ENCODE measurements around the gene TM4SF18. TPM values are rescaled to one million over a fixed set of nuclear protein-coding genes. Genes with fewer than 3 reads are reported as not detected.

The TM4SF18 gene
- total RNA-seq, 1 experiment from 2014 or later: 10.4 TPM

DNA sequence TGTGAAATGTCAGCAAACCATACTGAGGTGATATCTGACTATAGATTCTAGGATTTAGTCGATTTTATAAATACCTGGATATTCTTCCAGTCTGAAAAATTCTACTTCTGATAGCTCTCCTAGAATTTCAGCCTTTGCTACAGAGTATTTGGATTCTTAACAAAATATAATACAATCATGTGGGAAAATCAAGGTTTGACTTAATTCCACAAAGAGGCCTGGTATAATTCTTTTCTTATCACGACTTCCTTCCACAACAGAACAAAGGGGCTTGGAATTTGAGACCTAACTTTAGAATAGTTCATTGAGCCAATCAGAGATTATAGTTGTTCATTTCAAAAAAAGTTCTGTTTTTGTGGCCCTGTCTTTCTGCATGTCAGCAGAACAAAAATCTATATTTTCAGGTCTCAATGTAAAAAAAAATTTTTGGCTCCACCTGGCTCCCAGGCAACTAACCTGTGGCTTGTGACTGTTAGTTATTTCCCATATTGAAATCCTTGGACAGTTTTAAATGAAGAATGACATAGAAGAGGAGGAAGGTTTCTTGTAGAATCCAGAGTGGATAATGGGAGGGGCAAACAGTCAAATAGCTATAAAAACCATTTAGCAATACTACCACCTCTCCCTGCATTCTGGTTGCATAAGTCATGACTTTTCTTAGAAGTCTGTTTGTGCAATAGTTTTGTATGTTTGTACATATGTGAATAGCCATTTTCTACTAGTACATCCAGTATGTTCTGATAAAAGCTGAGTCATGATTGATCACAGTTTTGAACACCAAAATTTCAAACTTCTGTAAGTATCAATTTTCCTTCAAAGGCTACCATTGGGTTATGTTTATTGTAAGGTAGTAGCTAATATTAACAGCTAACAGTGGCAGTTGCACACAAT, 40.0 kb upstream of the TM4SF18 start:
- Histone ChIP-seq H3K36me3 (peaks cover 66% of the 10 kb centered on the region), H3K9me3 (replicated peaks) (no peaks in the 10 kb centered on the region), H3K27me3 (replicated peaks) (no peaks in the 10 kb centered on the region), H3K4me3 (no peak overlapping the region), H3K27ac (peak overlapping the region; percentile 22), H3K4me1 (replicated peaks) (peaks cover 70% of the 10 kb centered on the region)
- no peak for DNase-seq (ENCODE audit: low read depth in 1 of 2, low spot score in 2 of 2)

DNA sequence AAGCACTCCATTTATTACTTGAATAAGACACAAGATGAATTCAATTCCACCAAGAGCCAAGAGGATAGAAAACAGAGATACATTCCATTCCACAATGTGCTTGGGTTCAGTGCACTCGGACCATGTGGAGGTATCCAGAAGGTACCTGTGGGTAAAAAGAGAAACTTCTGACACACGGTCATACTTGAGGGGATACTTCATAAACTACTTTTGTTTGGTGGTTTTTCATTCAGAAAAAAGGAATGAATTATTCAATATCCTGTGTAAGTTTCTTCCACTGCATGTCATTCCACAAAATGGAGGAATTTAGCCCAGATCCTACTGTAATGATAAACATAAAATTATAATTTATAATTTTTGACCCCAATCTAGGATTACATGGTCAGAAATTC, 38.3 kb upstream of the TM4SF18 start:
- H3K36me3 ChIP-seq: peaks cover 67% of the 10 kb centered on the region
- no peak overlapping the region for H3K27ac ChIP-seq
- peaks cover 72% of the 10 kb centered on the region for H3K4me1 ChIP-seq (replicated peaks)
- no peak overlapping the region for H3K4me3 ChIP-seq
- H3K27me3 ChIP-seq (replicated peaks): no peaks in the 10 kb centered on the region
- DNase-seq (ENCODE audit: low read depth in 1 of 2, low spot score in 2 of 2): no peak
- no peaks in the 10 kb centered on the region for H3K9me3 ChIP-seq (replicated peaks)

DNA sequence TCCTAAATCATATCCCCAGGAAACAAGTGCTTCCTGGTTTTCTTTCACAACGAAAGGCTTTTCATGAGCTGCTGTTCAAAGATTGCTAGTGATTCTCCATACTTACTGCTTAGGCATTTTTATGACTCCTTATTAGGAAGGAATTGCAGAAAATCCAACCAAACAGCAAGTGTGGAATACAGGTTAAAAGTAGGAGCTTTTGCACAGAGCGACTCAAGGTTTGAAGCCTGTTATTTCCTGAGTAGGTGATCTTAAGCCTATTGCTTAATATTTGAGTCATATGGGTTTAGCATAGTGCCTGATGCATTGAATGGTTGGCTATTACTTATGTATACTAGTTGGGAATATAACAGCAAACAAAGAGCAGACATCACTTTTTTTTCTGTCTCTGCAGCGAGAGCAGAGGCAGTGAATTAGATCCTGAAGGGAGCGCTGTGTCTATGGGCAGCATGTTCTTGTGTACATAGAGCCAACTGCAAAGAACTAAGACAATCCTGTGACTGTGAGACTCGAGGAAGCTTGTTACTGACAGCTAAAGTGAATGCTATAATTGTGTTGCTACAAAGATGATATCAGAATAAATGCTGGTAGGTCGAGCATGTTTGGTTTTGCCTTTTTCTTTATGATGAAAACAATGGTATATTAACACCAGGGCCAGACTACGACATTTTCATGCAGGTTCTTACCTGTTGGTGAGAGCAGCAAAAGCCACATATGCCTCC, 37.7 kb upstream of the TM4SF18 start:
- Histone ChIP-seq H3K9me3 (replicated peaks) (no peaks in the 10 kb centered on the region), H3K4me1 (replicated peaks) (peaks cover 75% of the 10 kb centered on the region), H3K27ac (no peak overlapping the region), H3K27me3 (replicated peaks) (no peaks in the 10 kb centered on the region), H3K36me3 (peaks cover 67% of the 10 kb centered on the region), H3K4me3 (no peak overlapping the region)
- DNase-seq (ENCODE audit: low read depth in 1 of 2, low spot score in 2 of 2): no peak

DNA sequence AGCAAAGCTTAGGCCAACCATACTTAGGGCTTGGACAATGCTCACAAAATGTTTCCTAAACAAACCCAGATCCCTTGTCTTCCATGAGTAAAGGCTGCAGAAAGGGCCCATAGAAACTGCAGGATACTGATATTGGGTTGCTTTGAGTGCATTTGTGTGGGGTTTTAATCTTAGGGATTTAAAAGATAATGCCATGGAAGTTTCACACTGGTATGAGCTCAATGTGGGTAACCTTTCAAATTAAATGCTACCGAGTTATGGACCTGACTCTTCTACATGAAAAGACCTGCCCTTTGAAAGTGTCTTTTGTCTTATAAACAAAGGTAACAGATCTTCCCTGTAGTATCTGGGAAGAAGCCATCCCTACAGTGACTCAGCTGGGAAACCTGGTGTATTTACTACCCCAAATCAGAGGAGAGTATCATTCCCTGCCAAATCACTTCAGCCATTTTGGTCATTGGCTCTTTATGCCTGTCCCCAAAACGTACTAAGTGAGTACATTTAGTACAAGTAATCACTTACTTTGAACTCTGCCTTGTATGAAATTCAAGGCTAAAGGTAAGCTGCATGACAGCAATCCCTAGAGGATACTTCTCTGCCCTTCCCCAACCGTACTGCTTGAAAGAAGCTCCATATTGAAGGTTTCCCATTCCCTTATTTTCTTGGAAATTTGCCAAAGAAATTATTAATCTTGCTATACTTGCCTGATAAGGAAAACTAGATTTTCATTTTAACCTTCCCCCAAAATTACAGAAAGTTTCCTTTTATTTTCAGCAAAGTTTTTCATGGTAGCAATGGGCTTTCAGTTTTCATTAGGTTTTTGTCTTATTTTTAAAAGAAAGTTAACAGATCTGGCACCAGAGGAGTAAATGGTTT, 36.8 kb upstream of the TM4SF18 start:
- Histone ChIP-seq H3K4me1 (replicated peaks) (peaks cover 68% of the 10 kb centered on the region), H3K36me3 (peaks cover 62% of the 10 kb centered on the region), H3K9me3 (replicated peaks) (no peaks in the 10 kb centered on the region), H3K27ac (no peak overlapping the region), H3K4me3 (no peak overlapping the region), H3K27me3 (replicated peaks) (no peaks in the 10 kb centered on the region)
- DNase-seq (ENCODE audit: low read depth in 1 of 2, low spot score in 2 of 2): peak in 1 of 2 experiments; percentile 4

DNA sequence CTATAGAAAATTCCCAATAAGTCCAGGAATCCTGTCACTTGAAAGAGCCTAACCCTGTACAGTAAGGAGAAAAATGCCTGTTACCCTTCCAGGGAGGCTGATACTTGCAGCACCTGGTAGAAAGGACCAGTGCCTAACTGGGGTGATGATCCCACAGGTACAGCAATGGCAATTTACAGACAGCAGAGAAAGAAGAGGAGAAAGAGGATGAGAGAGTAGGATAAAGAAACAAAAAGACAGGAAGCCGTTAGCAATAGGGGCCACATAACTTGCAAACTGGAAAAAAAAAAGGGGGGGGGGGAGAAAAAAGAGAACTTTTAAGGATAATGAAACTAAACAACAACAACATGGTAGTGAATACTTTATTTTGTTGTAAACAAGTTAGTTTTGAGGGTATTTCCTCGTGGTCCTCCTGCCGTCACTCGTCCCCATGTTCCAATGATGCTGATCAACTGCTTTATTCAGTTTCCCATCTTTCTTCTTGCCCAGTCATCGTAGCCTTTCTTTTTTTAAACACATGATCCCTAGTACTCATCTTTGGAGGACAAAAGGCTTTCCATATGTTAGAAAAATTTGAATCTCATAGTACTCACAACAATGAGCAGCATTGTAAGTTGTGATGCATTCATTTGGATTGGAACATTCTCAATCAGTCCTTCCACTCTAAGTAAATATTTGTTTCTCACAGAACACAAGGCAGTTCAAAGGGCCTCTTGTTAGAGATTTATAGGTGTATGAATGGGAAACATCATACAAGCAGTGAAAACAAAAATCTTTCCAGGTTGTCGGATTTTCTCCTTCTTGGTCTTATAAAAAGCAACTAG, 35.5 kb upstream of the TM4SF18 start:
- Histone ChIP-seq H3K9me3 (replicated peaks) (no peaks in the 10 kb centered on the region), H3K36me3 (peaks cover 48% of the 10 kb centered on the region), H3K27ac (no peak overlapping the region), H3K27me3 (replicated peaks) (no peaks in the 10 kb centered on the region), H3K4me3 (no peak overlapping the region), H3K4me1 (replicated peaks) (peaks cover 57% of the 10 kb centered on the region)
- DNase-seq (ENCODE audit: low read depth in 1 of 2, low spot score in 2 of 2): peak in 1 of 2 experiments; percentile 10

DNA sequence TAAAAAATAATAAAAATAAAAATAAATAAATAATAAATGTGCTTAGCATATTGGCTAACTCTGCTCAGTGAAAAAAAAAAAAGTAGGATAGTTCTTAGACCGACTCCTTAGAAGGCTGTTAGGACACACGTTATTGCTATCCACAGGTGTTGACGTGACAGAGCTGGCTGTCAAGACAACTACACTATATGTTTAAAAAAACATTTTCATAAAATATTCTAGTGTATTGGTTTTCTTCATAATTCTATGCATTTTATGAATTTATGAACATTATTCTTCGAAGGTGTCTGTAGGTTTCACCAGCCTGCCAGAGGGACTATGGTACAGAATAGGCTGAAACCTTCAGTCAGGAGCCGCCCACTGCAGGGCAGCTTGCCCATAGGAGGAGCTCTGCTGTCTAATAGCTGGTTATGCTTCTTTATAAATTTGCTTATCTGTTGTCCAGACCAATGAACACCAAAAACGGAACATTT, 34.8 kb upstream of the TM4SF18 start:
- Histone ChIP-seq H3K4me3 (no peak overlapping the region), H3K27ac (no peak overlapping the region), H3K9me3 (replicated peaks) (no peaks in the 10 kb centered on the region), H3K36me3 (peaks cover 42% of the 10 kb centered on the region), H3K4me1 (replicated peaks) (peaks cover 51% of the 10 kb centered on the region), H3K27me3 (replicated peaks) (no peaks in the 10 kb centered on the region)
- no peak for DNase-seq (ENCODE audit: low read depth in 1 of 2, low spot score in 2 of 2)

DNA sequence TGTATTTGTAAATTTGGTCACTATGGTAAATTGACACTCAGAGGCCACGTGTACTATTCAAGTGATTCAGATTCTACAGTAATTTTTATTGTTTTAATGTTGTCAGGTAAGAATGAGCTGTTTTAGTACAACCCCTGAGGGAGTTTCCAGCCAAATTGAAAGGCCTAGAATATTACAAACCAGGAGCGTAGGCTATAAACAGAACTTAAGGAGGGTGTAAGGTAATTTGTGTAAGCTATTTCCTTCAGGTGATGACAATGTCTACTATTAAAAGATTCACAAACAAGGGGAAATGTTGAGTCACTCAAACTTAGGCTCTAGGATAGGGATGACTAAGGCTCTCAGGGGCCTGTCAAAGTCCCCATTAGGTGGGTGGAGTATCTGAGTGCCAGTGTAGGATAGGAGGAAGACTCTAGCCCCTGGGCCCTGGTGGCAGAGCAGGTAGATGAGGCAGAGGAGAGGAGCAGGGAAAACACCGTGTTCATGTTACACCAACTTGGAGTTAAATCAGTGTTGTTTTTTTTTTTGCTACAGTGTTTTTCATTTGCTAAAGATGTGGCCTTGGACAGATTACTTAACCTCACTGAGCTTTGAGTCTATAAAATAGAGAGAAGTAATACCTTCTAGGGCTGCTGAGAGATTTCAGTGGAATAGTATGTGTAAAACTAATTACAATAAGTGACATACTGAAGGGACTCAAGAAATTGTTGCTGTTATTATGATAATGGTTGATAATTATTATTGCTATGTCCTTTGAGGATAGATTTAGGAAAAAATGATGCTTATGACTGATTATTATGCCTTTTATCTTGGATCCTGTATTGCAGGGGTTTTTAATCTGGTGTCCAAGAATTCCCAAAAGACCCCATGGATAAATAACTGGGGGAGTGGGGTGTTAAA, 33.8 kb upstream of the TM4SF18 start:
- Histone ChIP-seq H3K27ac (peak overlapping the region; percentile 33), H3K4me3 (no peak overlapping the region), H3K27me3 (replicated peaks) (no peaks in the 10 kb centered on the region), H3K36me3 (peaks cover 32% of the 10 kb centered on the region), H3K4me1 (replicated peaks) (peaks cover 46% of the 10 kb centered on the region), H3K9me3 (replicated peaks) (no peaks in the 10 kb centered on the region)
- DNase-seq (ENCODE audit: low read depth in 1 of 2, low spot score in 2 of 2): peak in 1 of 2 experiments; percentile 46

DNA sequence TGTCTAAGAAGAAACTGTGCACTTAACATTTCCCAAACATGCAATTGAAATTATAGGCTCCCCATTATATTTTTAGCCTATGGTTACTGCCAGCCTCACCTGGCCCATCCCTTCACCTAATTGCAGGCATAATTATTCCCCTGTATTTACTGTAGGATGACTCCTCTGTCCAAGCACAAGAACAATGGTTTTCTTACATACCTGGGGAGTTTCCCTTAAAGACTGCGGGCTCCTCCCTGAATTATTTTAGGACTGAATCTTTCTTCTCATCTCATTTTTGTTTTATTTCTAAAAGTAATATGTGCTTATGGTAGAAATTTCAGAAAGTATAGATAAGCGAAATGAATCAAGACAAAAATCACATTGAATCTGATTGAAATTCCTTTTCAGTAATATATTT, 32.6 kb upstream of the TM4SF18 start:
- Histone ChIP-seq H3K9me3 (replicated peaks) (no peaks in the 10 kb centered on the region), H3K27ac (no peak overlapping the region), H3K36me3 (peaks cover 21% of the 10 kb centered on the region), H3K27me3 (replicated peaks) (no peaks in the 10 kb centered on the region), H3K4me3 (no peak overlapping the region), H3K4me1 (replicated peaks) (peaks cover 39% of the 10 kb centered on the region)
- DNase-seq (ENCODE audit: low read depth in 1 of 2, low spot score in 2 of 2): no peak

DNA sequence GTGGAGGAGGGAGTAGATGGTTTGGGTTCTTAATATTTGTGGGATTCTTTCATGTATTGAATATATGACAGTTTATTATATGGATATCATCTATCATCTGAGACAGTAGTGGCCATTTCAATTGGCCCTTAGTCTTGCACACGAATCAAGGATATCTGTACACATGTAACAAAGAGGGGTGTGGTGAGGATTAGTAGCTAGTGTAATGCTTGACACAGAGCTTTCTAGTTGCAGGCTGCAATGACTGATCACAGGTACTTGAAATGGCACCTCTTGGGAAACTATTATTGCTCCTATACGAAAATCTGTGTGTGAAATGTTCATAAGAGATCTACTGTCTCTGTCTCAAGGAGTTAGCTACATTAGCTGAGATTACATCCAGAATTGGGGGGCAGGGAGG, 31.2 kb upstream of the TM4SF18 start:
- Histone ChIP-seq H3K27me3 (replicated peaks) (no peaks in the 10 kb centered on the region), H3K9me3 (replicated peaks) (no peaks in the 10 kb centered on the region), H3K27ac (no peak overlapping the region), H3K4me1 (replicated peaks) (peaks cover 25% of the 10 kb centered on the region), H3K4me3 (no peak overlapping the region), H3K36me3 (peaks cover 7% of the 10 kb centered on the region; the same call in 1 of the 2 replicates)
- DNase-seq (ENCODE audit: low read depth in 1 of 2, low spot score in 2 of 2): no peak

DNA sequence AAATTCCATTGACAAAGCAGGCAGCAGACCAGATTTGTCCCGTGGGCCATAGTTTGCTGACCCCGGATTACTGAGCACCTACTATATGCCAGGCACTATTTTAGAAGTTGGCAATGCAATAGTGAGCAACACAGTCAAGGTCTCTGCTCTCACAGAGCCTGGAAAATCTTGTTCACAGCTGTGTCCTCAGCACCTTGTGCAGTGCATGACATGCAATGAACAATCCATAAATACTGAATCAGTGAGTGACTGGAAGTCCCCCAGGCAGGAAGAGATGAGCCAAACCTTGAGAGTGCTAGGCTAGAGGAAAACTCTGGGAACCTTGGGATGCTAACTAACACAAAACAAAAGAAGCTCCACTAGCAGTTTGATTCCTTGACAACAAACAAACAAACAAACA, 29.6 kb upstream of the TM4SF18 start:
- peaks cover 12% of the 10 kb centered on the region for H3K4me1 ChIP-seq (replicated peaks)
- H3K36me3 ChIP-seq: no peaks in the 10 kb centered on the region
- no peak overlapping the region for H3K4me3 ChIP-seq
- no peaks in the 10 kb centered on the region for H3K9me3 ChIP-seq (replicated peaks)
- no peaks in the 10 kb centered on the region for H3K27me3 ChIP-seq (replicated peaks)
- no peak for DNase-seq (ENCODE audit: low read depth in 1 of 2, low spot score in 2 of 2)
- no peak overlapping the region for H3K27ac ChIP-seq

DNA sequence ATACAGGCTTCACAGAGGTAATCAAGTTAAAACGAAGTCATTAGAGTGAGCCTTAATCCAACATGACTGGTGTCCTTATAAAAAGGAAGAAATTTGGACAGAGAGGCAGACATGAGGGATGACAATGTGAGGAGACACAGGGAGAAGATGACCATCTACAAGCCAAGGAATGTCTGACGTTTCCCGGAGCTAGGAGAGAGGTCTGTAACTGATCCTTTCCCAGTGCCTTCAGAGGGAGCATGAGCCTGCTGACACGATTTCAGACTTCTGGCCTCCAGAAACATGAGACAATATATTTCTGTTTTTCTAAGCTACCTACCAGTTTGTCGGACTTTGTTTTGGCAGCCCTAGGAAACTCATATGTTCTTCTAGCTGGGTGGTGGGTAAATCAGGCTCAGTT, 28.9 kb upstream of the TM4SF18 start:
- Histone ChIP-seq H3K36me3 (no peaks in the 10 kb centered on the region), H3K4me3 (no peak overlapping the region), H3K9me3 (replicated peaks) (no peaks in the 10 kb centered on the region), H3K27ac (no peak overlapping the region), H3K27me3 (replicated peaks) (no peaks in the 10 kb centered on the region), H3K4me1 (replicated peaks) (peaks cover 9% of the 10 kb centered on the region)
- no peak for DNase-seq (ENCODE audit: low read depth in 1 of 2, low spot score in 2 of 2)

DNA sequence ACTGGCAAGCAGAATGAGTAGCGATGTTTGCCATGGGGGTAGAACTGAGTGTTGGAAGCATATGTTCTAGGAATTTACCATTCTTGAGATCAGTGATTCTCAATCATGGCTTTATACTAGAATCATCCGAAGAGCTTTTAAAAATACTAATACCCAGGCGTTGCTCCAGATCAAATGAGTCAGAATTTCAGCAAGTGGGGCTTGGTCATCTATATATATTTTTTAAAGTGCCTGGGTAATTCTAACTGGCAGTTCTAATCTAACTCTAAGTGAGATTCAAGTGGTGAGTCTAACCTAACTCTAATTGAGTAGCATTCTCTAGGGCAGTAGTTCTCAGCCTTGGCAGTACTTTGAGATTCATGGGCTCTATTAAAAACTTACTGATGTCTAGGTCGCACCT, 23.2 kb upstream of the TM4SF18 start:
- Histone ChIP-seq H3K27ac (no peak overlapping the region), H3K9me3 (replicated peaks) (no peaks in the 10 kb centered on the region), H3K27me3 (replicated peaks) (no peaks in the 10 kb centered on the region), H3K4me1 (replicated peaks) (peaks cover 6% of the 10 kb centered on the region; the same call in 1 of the 2 replicates), H3K36me3 (no peaks in the 10 kb centered on the region), H3K4me3 (no peak overlapping the region)
- no peak for DNase-seq (ENCODE audit: low read depth in 1 of 2, low spot score in 2 of 2)

Measured in SJSA1 (cell line).